SK-N-SH (cell line): ENCODE measurements around the gene DNAJC25. TPM values are rescaled to one million over a fixed set of nuclear protein-coding genes. Genes with fewer than 3 reads are reported as not detected.

Source experiments
- CTCF ChIA-PET: fragments of 300-600, 350-600 bp; formaldehyde crosslinking; extraction: SDS; loops from one replicate; lab custom pipeline; 2021; lab: Yijun Ruan, JAX
- POLR2A ChIA-PET: fragments of 350-600 bp; sonication (Branson Sonifier 250); formaldehyde crosslinking; extraction: SDS; loops from one replicate; lab custom pipeline; 2020; ENCODE audit warnings: antibody characterized with exemption, inconsistent platforms; lab: Yijun Ruan, JAX
- DNase-seq: peaks from one replicate; pipeline ENCODE4 v3.0.0; 2012
- H2AFZ ChIP-seq: fragments of 200-600 bp; sonication (generic); 2 replicates; pipeline ENCODE4 v1.8.1; 2016; ENCODE audit warnings: antibody characterized with exemption, mild to moderate bottlenecking, low read depth
- H3F3A ChIP-seq: fragments of 200-600 bp; sonication (generic); replicated peaks from 2 replicates; pipeline ENCODE3; 2016; ENCODE audit warnings: antibody characterized with exemption, mild to moderate bottlenecking; ENCODE audit not compliant: insufficient read depth
- H3K27ac ChIP-seq, 2 experiments: fragments of 200-500 bp in 1 of 2; fragments of 200-600 bp in 1 of 2; sonication (Bioruptor generic) in 1 of 2; sonication (generic), shearing (Covaris generic) in 1 of 2; 2 replicates each; pipeline versions ENCODE4 v1.5.1 to v1.6.1; 2014 to 2016; ENCODE audit warnings: low read depth in 2 of 2, inconsistent platforms in 1 of 2, low read length in 1 of 2, mild to moderate bottlenecking in 1 of 2, mixed read lengths in 1 of 2
- H3K27me3 ChIP-seq: fragments of 200-600 bp; sonication (generic), shearing (Covaris generic); 2 replicates; pipeline ENCODE4 v1.6.1; 2016; ENCODE audit warnings: mixed run types; ENCODE audit not compliant: insufficient read depth
- H3K36me3 ChIP-seq, 2 experiments: fragments of 200-500 bp in 1 of 2; fragments of 200-600 bp in 1 of 2; sonication (Bioruptor generic) in 1 of 2; sonication (generic) in 1 of 2; replicated peaks in 1 of 2; 2 replicates each; pipeline versions ENCODE3 to v1.5.1; 2014 to 2016; ENCODE audit warnings: low read length in 1 of 2, mild to moderate bottlenecking in 1 of 2; ENCODE audit not compliant: insufficient read depth in 2 of 2, control insufficient read depth in 1 of 2
- H3K4me1 ChIP-seq, 2 experiments: fragments of 200-500 bp in 1 of 2; fragments of 200-600 bp in 1 of 2; sonication (Bioruptor generic) in 1 of 2; sonication (generic), shearing (Covaris generic) in 1 of 2; 2 replicates each; pipeline versions ENCODE4 v1.5.1 to v1.6.1; 2014 to 2016; ENCODE audit warnings: low read depth in 1 of 2, low read length in 1 of 2, mixed run types in 1 of 2; ENCODE audit not compliant: insufficient read depth in 2 of 2, control insufficient read depth in 1 of 2
- H3K4me2 ChIP-seq: fragments of 200-600 bp; sonication (generic), shearing (Covaris generic); 2 replicates; pipeline ENCODE4 v1.6.1; 2017; ENCODE audit warnings: mixed run types
- H3K4me3 ChIP-seq, 2 experiments: fragments of 200-500 bp in 1 of 2; fragments of 200-600 bp in 1 of 2; sonication (Bioruptor generic) in 1 of 2; sonication (generic), shearing (Covaris generic) in 1 of 2; 2 replicates each; pipeline versions ENCODE4 v1.5.1 to v1.8.1; 2014 to 2016; ENCODE audit warnings: low read depth in 2 of 2, inconsistent platforms in 1 of 2, low read length in 1 of 2, mild to moderate bottlenecking in 1 of 2, mixed read lengths in 1 of 2, moderate library complexity in 1 of 2
- H3K79me2 ChIP-seq: fragments of 200-600 bp; sonication (generic); 2 replicates; pipeline ENCODE4 v1.8.1; 2017; ENCODE audit warnings: mild to moderate bottlenecking; ENCODE audit not compliant: insufficient read depth
- H3K9ac ChIP-seq: fragments of 200-600 bp; sonication (generic); 2 replicates; pipeline ENCODE4 v1.6.1; 2017; ENCODE audit warnings: mixed run types
- H3K9me2 ChIP-seq: fragments of 200-600 bp; sonication (generic); 2 replicates; pipeline ENCODE4 v1.6.1; 2017; ENCODE audit warnings: mixed run types
- H3K9me3 ChIP-seq: fragments of 200-600 bp; sonication (generic); 2 replicates; pipeline ENCODE4 v1.6.1; 2017; ENCODE audit warnings: mixed run types, mild to moderate bottlenecking, moderate library complexity
- H4K20me1 ChIP-seq: fragments of 200-600 bp; sonication (generic); 2 replicates; pipeline ENCODE4 v1.6.1; 2017; ENCODE audit warnings: mild to moderate bottlenecking, mixed run types; ENCODE audit not compliant: insufficient read depth
- FOXJ3 ChIP-seq: sonication (generic); formaldehyde crosslinking; IDR thresholded peaks from 2 replicates; pipeline ENCODE4 v1.5.1; 2020; ENCODE audit warnings: mild to moderate bottlenecking, missing genetic modification reagents
- JUND ChIP-seq: IDR thresholded peaks from 2 replicates; pipeline ENCODE4 v1.4.0; 2012
- MEF2A ChIP-seq: IDR thresholded peaks from 2 replicates; pipeline ENCODE4 v1.4.0; 2012; ENCODE audit warnings: low read depth, borderline replicate concordance
- MXI1 ChIP-seq: IDR thresholded peaks from 2 replicates; pipeline ENCODE4 v1.6.1; 2012; ENCODE audit warnings: mild to moderate bottlenecking, low read depth, low read length, improper control_type of control experiment
- NFIC ChIP-seq: IDR thresholded peaks from 2 replicates; pipeline ENCODE4 v1.4.0; 2012; ENCODE audit warnings: borderline replicate concordance
- PBX3 ChIP-seq: IDR thresholded peaks from 2 replicates; pipeline ENCODE4; 2012
- RAD21 ChIP-seq: IDR thresholded peaks from 2 replicates; pipeline ENCODE4 v1.6.1; 2012; ENCODE audit warnings: mild to moderate bottlenecking, low read length
- REST ChIP-seq: IDR thresholded peaks from 2 replicates; pipeline ENCODE4 v1.6.1; 2012; ENCODE audit warnings: mild to moderate bottlenecking, low read depth, low read length, moderate library complexity
- TCF12 ChIP-seq: IDR thresholded peaks from 2 replicates; pipeline ENCODE4 v1.4.0; 2012
- WGBS: methylation state at CpG from one replicate; pipeline ENCODE4 v1.1.6; 2017; ENCODE audit warnings: low lambda C conversion rate; 5-methylcytosine and 5-hydroxymethylcytosine counted together
- polyA plus RNA-seq, 3 experiments: library from polyadenylated mRNA; depleted of rRNA; stranded (reverse); fragments of >200 nt; gene quantifications; 2 replicates each; pipeline ENCODE4 v1.2.3, GENCODE V29; 2012

Gene DNAJC25
- polyA plus RNA-seq, 1 of the 3 experiments (the other 2 are of a cell fraction), result 3.3 TPM

- 0 out of 2 replicates have a peak overlapping the region, but pooled peaks have one; percentile 17 for H2AFZ ChIP-seq
- peak overlapping the region in 1 of 2 experiments; percentile 13; a peak in 1 of 4 replicates for H3K27ac ChIP-seq
- H3F3A ChIP-seq, result peaks cover 7% of the 10 kb centered on the region
- no peak overlapping the region for H3K9ac ChIP-seq
- no peaks in the 10 kb centered on the region for H4K20me1 ChIP-seq
- no peak for TF ChIP-seq FOXJ3 (CRISPR knock-in tag)
- 0 out of 2 replicates have a peak, but pooled peaks have one; percentile 29 for TF ChIP-seq PBX3
- peak; percentile 20; the same call in 1 of the 2 replicates for TF ChIP-seq JUND
- H3K27me3 ChIP-seq, result no peaks in the 10 kb centered on the region
- 69% methylated on average over 10 of the region's 10 CpGs for WGBS
- no peak overlapping the region for H3K4me3 ChIP-seq
- no peaks in the 10 kb centered on the region for H3K9me2 ChIP-seq
- H3K4me2 ChIP-seq, result no peak overlapping the region
- H3K9me3 ChIP-seq, result no peaks in the 10 kb centered on the region
- CTCF ChIA-PET, result interaction anchor here (2.1 kb wide), 1 partner anchor 20 kb away, joined by 7 read pairs; no protein-coding TSS in a partner anchor
- H3K4me1 ChIP-seq, result no peaks in the 10 kb centered on the region; a peak in 1 of 4 replicates
- no peak for DNase-seq
- H3K79me2 ChIP-seq, result no peaks in the 10 kb centered on the region
- peaks cover 5 to 7% of the 10 kb centered on the region in 2 experiments for H3K36me3 ChIP-seq
- POLR2A ChIA-PET, result no interaction called here
These were observed 29.7 kb upstream of the DNAJC25 start for GRCh38 chr9:111601237-111602018.

- Histone ChIP-seq H3K4me1 (no peaks in the 10 kb centered on the region; a peak in 1 of 4 replicates), H3K36me3 (no peaks in the 10 kb centered on the region), H3K79me2 (no peaks in the 10 kb centered on the region), H3F3A (peaks cover 7% of the 10 kb centered on the region), H3K27ac (no peak overlapping the region), H2AFZ (no peak overlapping the region), H4K20me1 (no peaks in the 10 kb centered on the region), H3K9me3 (no peaks in the 10 kb centered on the region), H3K9ac (no peak overlapping the region), H3K9me2 (no peaks in the 10 kb centered on the region), H3K4me3 (no peak overlapping the region), H3K4me2 (no peak overlapping the region), H3K27me3 (no peaks in the 10 kb centered on the region)
- CTCF ChIA-PET, result interaction anchor here (1.0 kb wide), 1 partner anchor 10 kb away, joined by 3 read pairs; no protein-coding TSS in a partner anchor
- 84% methylated on average over 4 of the region's 4 CpGs for WGBS
- POLR2A ChIA-PET, result no interaction called here
- DNase-seq, result no peak
- no peak for TF ChIP-seq FOXJ3 (CRISPR knock-in tag)
- TF ChIP-seq MXI1, result no peak
- TF ChIP-seq JUND, result no peak
- no peak for TF ChIP-seq RAD21
- TF ChIP-seq MEF2A, result no peak
- TF ChIP-seq TCF12, result no peak
- no peak for TF ChIP-seq REST
- TF ChIP-seq NFIC, result no peak
These were observed 28.1 kb upstream of the DNAJC25 start for GRCh38 chr9:111603041-111603440.
